GM19023 (cell line): ENCODE measurements around the gene ZBTB20.

Experiments used
- ATAC-seq: cut with Tn5 transposase; IDR thresholded peaks from one replicate; pipeline ENCODE4 v1.9.1; 2021; ENCODE audit warnings: mild to moderate bottlenecking, moderate library complexity; ENCODE audit not compliant: unreplicated experiment

The ZBTB20 gene

GRCh38 chr3:115092220-115092791, 54.8 kb downstream of the ZBTB20 start:
- ATAC-seq, result no peak

GRCh38 chr3:115090712-115091111, 56.4 kb downstream of the ZBTB20 start:
- no peak for ATAC-seq

GRCh38 chr3:115089481-115089880, 57.6 kb downstream of the ZBTB20 start:
- no peak for ATAC-seq

GRCh38 chr3:115087512-115087911, 59.6 kb downstream of the ZBTB20 start:
- no peak for ATAC-seq

- ATAC-seq, result no peak
These were observed 60.7 kb downstream of the ZBTB20 start for GRCh38 chr3:115086344-115086743.

GRCh38 chr3:115085197-115085865, 61.8 kb downstream of the ZBTB20 start:
- no peak for ATAC-seq

- ATAC-seq, result no peak
These were observed 62.4 kb downstream of the ZBTB20 start for GRCh38 chr3:115084686-115085085.

- no peak for ATAC-seq
These were observed 64.8 kb downstream of the ZBTB20 start for GRCh38 chr3:115082260-115082659.

- no peak for ATAC-seq
These were observed 65.6 kb downstream of the ZBTB20 start for GRCh38 chr3:115081444-115081843.

- ATAC-seq, result no peak
These were observed 69.4 kb downstream of the ZBTB20 start for GRCh38 chr3:115077501-115078250.

GRCh38 chr3:115074502-115074901, 72.6 kb downstream of the ZBTB20 start:
- no peak for ATAC-seq

- no peak for ATAC-seq
These were observed 74.6 kb downstream of the ZBTB20 start for GRCh38 chr3:115072265-115073021.

GRCh38 chr3:115071601-115072000, 75.5 kb downstream of the ZBTB20 start:
- no peak for ATAC-seq

- no peak for ATAC-seq
These were observed 75.9 kb downstream of the ZBTB20 start for GRCh38 chr3:115071166-115071565.

GRCh38 chr3:115068799-115069198, 78.3 kb downstream of the ZBTB20 start:
- no peak for ATAC-seq

- no peak for ATAC-seq
These were observed 84.6 kb downstream of the ZBTB20 start for GRCh38 chr3:115062412-115062956.

GRCh38 chr3:115062009-115062408, 85.1 kb downstream of the ZBTB20 start:
- no peak for ATAC-seq

- no peak for ATAC-seq
These were observed 94.2 kb downstream of the ZBTB20 start for GRCh38 chr3:115052906-115053305.

GRCh38 chr3:115042351-115042750, 104.7 kb downstream of the ZBTB20 start:
- ATAC-seq, result no peak

GRCh38 chr3:115040673-115041286, 106.3 kb downstream of the ZBTB20 start:
- no peak for ATAC-seq

GRCh38 chr3:115040246-115040645, 106.8 kb downstream of the ZBTB20 start:
- no peak for ATAC-seq
